GM18520 (cell line): ENCODE data around the gene WDR64.

Experiments used
- ATAC-seq: cut with Tn5 transposase; IDR thresholded peaks from one replicate; pipeline ENCODE4 v1.9.1; 2021; ENCODE audit not compliant: unreplicated experiment

The WDR64 gene

DNA sequence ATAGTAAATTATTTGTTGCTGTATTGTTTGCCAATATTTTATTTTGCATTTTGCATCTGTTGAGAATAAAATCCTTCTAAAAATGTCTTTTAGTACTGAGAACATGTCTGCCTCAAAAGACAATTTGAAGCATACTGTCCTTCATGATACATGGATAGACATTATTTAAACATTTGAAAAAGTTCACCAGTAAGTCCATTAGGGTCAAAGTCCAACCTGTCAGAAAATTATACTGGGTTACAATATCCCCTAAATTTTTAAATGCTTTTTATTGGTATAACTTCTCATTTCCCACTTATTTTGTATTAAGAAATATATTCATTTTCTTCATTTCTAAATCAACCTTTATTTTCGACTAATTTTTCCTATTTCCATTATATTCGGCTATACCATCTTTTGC lies 21.2 kb upstream of the WDR64 start:
- no peak for ATAC-seq

GRCh38 chr1:241631674-241632073 lies 20.4 kb upstream of the WDR64 start:
- ATAC-seq: no peak

- no peak for ATAC-seq
These were observed 19.1 kb upstream of the WDR64 start for GRCh38 chr1:241632987-241633386.

- ATAC-seq: no peak
These were observed 16.4 kb upstream of the WDR64 start for GRCh38 chr1:241635556-241636152.

DNA sequence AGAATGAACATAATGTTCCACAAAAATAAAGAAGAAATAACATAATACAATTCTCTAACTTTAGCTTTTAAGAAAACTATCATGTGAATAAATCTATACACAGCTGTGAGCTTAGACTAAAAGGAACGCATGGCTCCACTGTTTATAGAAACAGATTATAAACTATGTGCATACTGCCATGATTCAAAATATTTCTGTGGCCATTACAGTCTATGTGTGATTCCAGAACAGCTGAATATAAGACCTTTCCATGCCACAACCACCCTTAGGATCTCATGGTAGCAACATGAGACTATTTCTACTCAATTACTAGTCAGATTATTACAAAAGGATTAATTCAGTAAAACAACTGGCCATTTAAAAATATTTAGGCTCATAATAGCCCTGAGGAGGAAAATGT lies 15.8 kb upstream of the WDR64 start:
- no peak for ATAC-seq

- ATAC-seq: no peak
These were observed 15.0 kb upstream of the WDR64 start for GRCh38 chr1:241637046-241637590.

DNA sequence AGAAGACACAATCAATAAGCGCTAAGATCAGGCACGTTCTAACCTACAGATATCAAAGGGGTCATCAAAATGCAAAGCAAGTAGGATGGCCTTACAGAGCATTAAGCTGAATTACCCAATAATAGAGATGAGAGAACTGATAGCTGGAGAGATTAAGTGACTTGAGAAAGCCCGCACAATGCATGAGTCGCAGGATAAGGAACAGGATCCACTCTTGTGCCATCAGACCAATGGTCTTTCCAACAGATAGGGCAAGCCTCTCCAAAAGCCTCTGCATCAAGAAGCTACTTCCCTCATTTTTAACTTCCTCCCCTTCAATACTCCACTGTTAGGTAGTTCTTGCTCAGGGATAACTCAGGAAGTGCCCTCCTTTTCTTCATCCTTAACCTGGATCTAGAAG lies 14.5 kb upstream of the WDR64 start:
- ATAC-seq: no peak

DNA sequence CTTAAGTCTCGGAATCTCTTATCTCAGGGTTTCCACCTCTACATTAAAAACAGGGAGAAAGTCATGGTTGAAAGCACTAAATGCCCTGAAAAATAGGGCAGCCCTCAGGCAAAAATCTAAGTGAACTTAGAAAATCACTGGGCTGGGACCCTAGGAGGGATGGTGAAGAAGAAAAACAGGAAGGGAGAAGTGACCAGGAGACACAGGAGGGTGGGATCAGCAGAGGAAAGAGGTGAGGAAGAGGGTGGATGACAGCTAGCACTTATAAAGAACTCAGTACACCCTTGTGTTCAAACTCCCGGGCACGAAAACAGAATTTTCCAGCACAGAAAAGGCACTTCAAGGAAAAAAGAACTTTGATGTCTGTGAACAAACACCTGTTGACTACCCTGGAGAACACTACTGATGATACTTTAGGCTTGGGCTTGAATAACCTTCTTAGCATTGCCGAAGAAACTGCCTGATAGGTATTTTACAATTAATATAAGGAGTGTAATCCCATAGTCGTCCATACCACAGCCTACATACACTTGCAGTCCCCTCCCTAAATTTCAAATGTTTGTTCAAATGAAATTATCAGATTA lies 13.9 kb upstream of the WDR64 start:
- no peak for ATAC-seq

DNA sequence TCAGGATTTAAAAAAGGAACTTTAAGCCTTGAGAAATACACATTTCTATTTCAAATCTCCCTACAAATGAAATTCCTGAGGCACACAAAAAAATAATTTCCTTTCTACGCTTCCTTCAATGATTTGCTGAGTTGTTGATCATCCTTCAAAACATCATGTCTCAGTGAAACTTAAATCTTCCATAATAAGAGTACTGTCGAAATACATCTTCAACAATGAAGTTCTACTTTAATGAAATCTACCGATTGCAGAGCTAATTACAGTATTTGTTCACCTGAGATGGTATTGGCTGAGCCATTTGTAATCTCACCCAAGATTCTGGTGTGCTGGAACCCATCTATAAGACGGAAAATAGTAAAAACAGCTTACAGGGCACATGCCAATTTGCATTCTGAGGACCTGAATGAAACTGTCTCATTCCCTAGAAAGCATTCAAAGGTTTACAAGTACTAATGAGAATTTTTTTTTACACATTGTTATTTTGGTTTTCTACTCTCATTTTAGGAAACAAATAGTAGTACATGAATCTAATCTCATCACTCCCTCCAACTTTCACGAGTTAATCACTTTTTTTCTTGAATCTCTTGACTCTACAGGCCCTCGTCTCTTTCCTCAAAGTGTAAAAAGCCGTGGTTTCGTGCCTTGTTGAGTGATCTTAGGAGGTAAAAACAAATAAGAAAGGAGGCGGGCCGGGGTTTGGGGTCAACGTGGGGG lies 13.0 kb upstream of the WDR64 start:
- no peak for ATAC-seq

DNA sequence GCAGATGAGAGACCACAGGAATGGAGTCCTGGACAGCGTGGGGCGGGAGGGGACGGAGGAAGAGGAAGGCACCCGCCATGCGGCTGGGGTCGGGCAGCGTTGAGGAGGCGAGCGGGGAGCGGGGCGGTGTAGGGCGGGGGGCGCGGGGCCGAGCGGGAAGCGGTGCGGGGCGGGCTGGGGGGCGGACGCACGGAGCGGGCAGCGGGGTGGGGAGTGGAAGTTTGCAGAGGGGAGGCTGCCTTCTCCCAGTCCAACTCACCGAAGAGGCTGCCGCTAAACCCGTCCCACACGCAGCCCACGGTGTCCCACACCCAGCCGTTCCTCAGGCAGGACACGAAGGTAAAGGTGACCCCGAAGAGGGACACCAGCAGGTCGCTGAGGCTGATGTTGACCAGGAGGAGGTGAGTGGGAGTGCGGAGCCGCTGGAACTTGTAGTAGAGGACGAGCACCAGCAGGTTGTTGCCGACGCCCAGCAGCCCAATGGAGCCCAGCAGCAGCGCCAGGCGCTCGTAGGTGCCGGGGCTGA lies 12.4 kb upstream of the WDR64 start:
- ATAC-seq: no peak

DNA sequence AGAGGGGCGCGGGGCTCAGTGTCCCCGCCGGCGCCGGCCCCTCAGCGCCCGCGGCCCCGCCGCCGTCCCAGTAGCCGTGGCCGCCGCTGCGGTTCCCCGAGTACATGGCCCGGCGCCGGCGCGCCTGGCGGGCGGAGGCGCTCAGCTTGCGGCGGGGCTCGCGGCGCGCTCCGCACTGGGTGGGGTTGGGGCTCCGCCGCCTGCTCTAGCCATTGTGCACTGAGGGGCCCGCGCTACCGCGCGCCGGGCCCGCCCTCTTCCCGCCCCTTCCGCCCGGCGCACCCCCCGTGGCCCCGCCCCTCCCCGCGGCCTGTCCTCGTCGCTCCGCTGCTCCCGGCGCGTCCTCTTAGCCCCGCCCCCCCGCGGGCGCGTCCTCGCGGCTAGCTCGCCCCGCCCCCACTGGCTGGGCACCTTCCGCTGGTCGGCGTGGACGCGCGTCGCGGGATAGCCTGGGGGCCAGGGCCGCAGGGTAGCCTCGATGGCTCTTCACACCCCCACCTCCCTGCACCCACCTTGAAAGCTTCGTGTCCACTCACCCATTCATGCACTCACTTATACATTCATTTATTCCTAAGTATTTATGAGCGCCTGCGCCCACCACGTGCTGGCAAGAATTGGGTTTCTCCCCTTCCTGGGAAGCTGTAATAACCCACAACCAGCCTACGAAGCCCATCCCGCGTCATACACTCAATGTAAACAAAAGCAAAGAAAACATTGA lies 11.8 kb upstream of the WDR64 start, which contains the start of the genes CHML and OPN3:
TSS of gene CHML (minus strand) at position 221 of the 718 bp plus-strand sequence. CDS start 4,603 bp downstream, outside the sequence.
TSS of gene OPN3 (minus strand) at position 221 of the 718 bp plus-strand sequence. CDS start at position 106, 115 bp downstream.
- ATAC-seq: peak; percentile 86

- ATAC-seq: no peak
These were observed 11.0 kb upstream of the WDR64 start for GRCh38 chr1:241640867-241641622.

- ATAC-seq: no peak
These were observed 10.1 kb upstream of the WDR64 start for GRCh38 chr1:241641773-241642592.

DNA sequence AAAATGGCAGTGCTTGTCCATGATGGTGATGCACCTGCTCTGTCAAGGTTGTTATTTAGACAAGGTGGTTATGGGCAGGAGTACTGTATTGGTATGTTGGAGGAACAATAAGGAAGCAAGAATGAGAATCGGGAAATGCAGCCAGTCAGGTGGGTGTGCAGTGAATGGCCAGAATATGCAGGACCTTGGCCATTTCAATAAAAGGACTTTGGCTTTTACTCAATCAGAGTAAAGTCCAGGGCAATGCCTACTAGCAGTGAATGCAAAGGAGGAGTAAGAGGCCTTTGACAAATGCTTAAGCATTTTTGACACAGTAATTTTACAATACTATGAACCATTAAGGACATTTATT lies 9.5 kb upstream of the WDR64 start:
- ATAC-seq: no peak

GRCh38 chr1:241644259-241644658 lies 7.8 kb upstream of the WDR64 start:
- no peak for ATAC-seq

DNA sequence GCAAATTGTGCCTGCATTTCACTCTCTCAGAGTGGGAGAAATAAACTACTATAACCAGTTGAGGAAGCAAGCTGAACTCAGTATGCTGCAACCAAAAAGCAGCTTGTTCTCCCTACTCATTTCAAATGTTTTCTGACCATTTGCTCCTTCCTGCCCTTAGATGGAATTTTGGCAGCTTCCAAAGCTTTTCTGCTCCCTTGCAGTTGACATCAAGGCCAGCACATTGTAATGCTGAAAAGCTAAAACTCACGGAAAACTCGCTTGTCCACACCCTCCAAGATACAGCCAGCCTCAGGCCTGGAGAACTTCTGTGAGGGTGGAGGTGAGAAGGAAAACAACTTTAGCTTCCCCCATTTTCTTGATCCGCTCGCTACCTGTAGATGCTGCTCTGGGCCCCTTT lies 6.9 kb upstream of the WDR64 start:
- ATAC-seq: no peak

DNA sequence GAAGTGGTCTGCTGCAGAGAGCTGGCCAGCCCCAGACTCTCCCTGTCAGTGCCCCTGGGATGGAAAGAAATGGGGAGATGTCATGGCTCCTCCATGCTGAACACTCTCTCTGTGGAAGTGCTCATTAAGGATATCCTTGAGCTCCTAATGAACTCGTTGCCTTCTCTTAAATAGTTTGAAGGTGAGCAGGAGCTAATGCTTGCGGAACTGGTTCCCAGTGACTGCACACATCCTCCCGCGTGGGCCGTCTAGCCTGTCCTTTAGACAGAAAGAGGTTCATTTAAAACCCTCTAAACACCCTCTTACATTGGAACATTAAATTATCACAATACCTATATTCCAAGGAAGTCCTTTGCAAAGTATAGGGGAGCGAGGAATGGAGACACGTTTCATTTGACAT lies 5.9 kb upstream of the WDR64 start:
- no peak for ATAC-seq

DNA sequence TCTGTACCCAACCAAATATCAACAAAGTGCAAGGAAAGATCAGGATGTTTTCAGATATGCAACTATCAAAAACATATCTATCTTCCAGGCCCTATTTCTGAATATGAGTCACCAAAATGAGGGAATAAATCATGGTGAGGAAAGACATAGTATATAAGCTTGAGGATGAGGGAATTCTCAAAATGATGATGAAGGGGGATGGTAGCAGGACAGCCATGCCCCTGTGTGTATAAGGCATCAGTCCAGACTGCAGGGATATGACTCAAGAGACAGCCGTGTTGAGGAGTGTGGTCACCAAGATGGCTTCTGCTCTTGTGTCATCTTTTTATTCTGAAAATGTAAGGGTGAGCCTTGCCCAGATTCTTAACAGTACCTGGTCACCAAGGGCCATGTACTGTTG lies 4.4 kb upstream of the WDR64 start:
- ATAC-seq: no peak

DNA sequence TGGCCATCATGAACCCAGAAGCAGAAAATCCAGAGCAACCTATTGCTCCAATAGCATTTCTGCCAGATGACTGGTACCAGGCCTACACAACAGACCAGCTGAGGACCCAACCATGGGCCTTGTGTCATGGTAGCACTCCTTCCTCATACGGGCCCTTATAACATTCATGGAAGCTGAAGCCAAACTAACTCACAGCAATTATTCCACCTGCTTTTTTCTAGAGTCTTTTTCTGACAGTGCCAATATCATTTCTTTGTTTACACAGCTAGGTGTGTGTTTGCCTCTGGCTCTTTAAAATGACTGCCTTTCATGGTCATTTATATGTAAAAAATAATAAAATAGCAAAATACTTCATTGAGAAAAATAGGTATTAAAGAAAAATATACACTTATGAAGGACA lies 3.9 kb upstream of the WDR64 start:
- no peak for ATAC-seq

DNA sequence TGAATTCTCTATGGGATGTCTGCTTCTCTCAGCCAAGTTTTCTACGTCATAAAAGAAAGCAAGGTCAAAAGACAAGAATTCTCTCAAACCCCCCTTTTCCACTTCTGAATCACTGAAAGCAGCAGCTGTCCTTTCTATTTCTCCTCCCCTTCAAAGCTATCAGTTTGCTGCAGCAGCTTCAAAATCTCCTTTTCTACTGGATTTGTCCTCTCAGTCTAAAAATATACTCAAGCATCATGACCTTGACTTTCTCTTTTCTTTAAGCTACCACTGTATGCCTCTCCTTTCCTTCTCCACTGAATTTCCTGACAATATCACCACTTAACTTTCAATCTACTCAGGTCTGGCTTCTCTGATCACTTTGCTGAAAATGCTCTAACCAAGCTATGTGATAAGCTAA lies 1.9 kb downstream of the WDR64 start:
- no peak for ATAC-seq
